T47D (cell line): ENCODE data around the gene TC2N.

Experiments
- DNase-seq, 2 experiments: peaks; one replicate each; pipeline versions ENCODE4 v3.0.0 to v3.0.0-alpha.2; 2011 to 2012; ENCODE audit warnings: low read depth in 1 of 2, low spot score in 1 of 2
- JUND ChIP-seq: IDR thresholded peaks from 2 replicates; pipeline ENCODE4 v1.6.1; 2012; ENCODE audit warnings: low read depth
- in situ Hi-C: cut with HindIII; loops from 2 replicates; pipeline ENCODE4 v1.10.0; 2016; ENCODE audit warnings: low sequenced_read_pairs, low pct_unique_long_range_greater_than_20kb

The TC2N gene

DNA sequence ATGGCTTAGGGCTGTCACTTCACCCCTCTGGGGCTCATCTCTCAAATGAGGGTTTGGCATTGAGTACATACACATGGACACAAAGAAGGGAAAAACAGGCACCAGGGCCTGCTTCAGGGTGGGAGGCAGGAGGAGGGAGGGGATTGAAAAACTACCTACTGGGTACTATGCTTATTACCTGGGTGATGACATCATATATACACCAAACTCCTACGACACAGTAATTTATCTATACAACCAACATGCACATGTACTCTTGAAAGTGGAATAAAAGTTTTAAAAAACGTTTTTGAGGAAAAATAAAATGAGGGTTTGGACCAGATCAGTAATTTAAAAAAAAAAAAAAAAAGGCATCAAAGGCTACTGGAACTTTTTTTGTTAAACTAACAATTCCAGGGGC, 3.6 kb upstream of the TC2N start:
- in situ Hi-C loops = no loop called here

DNA sequence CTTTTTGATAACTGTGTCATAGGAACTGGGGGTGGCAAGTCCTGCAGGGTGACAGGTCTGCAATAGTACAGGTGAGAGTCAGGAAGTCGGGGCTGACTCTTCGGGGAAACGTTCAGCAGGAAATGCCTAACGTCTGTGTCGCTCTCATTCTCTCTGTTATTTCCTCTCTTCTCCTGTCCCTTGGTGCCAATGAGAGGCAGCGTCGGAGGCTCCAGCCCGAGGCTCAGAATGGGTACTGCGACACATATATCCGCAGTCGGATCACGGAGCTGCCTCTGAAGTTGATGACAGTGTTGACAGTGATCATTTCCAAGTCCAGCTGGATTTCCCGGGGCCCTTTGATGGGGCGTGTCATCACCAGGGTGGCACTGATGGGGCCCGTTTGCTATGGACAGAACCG, 2.7 kb upstream of the TC2N start:
- no peak for TF ChIP-seq JUND
- DNase-seq = no peak
- in situ Hi-C loops = no loop called here

More for the DNA sequence above, 3.6 kb upstream of the TC2N start:
- no peak for DNase-seq
- TF ChIP-seq JUND = no peak

DNA sequence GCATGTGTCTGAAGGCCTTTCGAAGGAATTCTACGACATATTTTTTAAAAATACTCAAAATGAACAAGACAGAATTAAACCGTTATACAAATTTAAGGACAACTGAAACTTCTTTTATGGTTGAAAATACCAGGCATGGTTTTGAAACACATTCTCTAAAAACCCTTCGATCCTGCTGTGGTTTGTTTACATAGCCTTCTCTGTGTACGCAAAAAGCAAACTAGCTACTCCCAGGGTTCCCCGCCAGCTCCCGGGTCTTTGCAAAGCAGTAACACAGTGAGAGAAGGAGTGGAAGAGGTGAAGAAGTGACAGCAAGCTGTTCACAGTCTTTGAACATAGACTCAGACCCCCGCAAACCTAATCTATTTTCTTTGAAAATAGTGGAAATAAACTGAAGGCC, 2.2 kb upstream of the TC2N start:
- in situ Hi-C loops = no loop called here
- no peak for TF ChIP-seq JUND
- DNase-seq = peak in 1 of 2 experiments; percentile 32

DNA sequence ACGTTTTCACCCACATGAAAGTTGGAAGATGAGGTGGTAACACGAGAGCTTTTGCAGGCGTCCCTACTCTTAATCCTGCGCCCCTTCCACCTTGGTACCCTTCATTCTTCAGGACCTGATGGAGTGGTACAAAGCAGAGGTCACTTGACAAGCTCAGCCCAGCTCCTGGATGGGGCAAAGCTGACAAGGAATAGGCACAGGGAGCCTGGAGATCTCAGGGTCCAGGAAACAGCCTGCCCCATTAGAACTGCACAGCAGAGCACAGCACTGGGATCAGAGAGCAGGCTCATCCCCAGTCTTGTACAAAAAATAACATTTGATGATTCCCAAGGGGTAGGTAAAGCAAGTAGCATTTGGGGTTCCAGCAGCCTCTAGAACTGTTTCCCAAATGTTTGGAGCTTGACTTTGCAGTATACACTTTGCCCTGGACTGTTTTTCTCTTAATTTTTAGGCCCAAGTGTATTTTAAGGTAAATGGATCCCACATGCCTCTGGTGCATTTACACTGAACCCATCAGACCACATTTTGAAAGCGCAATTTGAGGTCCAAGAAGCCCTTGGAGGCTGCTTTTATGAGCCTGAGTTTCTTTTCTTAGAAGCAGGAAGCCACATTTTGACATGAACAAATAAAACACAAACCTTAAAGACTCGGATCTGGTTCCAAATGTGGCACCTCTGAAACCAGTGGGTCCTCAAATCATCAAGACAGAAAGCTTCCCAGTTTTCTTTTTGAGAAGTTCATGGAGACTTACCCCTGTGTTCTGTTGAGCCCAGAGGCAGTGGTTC, 633 bp downstream of the TC2N start:
- DNase-seq = no peak
- in situ Hi-C loops = no loop called here
- TF ChIP-seq JUND = no peak

DNA sequence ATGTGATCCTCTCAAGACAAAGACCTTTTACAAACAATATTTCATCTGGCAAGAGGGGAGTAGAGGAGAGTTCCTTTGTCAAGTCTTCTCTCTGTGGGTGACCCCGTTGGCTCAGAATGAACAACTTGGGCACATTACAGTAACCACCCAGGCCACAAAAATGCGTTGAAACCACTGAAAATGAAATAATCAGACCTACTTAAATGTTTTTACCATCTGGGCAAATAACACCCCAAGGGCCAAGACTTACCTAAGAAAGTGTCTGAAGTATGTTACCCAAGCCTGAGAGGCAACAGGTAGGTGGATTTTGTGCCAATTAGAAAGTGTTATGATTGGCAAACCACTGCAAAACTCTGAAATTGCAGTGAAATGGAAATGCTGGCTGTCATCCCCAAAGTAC, 1.3 kb downstream of the TC2N start:
- in situ Hi-C loops = no loop called here
- peak in 1 of 2 experiments; percentile 57 for DNase-seq
- TF ChIP-seq JUND = no peak

DNA sequence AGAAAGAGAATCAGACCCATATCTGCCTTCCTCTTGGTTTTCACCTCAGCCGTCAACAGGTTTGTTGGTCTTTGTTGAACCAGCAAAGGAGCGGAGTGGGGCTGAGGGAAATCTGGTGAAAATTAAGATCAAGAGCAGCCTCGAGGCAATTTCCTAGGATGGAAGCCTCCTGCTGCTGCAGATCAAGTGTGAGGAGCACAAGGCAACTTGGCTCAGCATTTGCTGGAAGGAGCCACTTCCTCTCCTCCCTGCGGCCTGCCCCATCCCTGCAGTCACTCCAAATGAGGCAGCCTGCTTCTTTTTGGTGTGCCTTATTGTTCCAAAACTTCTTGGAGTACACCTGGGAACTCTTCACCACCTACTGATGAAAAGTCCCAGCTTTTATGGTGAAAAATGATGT, 4.9 kb downstream of the TC2N start:
- TF ChIP-seq JUND = no peak
- in situ Hi-C loops = no loop called here
- no peak for DNase-seq

DNA sequence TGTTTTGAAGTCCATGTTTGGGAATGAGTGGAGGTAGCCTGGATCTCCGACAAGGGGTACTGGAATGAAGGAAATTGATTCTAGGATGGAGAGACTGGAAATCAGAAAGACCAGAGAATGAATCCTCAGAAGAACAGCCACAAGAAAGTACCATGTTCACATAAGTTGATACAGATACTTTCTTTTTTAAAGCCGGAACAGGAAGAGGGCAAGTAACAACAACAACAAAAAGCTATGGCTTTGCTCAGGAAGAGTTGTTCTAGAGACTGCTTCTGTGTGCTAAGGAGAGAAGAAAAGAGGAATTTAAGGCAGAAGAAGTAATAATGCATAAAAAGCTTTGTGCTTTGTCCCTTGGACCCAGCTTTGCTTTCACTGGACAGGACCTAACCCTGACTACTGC, 6.2 kb downstream of the TC2N start:
- no peak for TF ChIP-seq JUND
- in situ Hi-C loops = no loop called here
- no peak for DNase-seq

DNA sequence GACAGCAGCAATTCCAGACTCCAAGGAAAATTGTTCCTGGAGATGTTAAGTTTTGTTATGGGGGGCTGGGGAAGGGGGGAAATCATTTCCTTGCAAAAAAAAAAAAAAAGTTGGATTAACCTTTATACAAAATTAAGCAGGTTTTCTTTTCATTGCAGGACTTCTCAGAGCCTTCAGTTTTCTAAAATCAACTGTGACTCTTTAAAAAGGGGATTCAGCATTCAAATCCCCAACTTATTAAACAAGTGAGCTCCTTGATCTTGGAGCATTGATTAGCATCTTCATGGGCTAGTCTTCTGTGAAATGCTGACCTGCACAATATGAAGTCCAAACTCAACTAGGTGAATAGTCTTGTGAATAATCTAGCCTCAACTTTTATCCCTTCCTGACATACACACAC, 7.1 kb downstream of the TC2N start:
- in situ Hi-C loops = no loop called here
- TF ChIP-seq JUND = no peak
- no peak for DNase-seq

DNA sequence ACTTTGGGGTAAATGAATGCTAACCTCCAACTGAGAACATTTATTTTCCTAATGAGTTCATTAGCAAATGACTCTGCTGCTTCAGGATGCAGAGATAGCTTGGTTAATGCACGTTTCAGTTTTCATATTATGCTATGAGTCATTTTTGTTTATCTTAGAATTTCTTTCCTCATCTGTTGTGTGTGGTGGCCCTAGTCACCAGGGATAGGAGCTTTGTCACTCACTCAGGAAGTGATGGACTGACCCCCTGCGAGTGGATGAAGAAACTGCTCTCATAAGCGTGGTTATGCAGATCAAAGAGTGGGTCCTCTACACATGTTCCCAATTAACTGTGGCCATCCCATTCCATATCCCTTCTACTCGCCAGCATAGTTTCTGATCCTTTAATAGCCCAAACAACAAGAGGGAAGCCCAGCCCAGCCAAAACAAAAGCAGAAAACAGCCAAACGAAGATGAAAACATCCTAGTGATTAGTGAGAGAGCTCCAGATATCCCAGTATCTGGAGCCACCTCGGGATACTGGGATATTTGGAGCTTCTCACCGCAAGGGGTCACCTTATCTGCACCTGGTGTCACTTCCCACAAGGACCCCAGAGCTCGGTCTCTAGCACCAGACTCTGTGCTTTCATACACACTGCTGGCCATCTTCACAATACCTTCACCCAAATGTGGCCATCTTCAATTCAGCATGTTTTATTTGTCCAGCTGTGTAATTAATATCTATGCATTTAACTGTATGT, 8.6 kb downstream of the TC2N start:
- DNase-seq = peak in 1 of 2 experiments; percentile 53
- TF ChIP-seq JUND = no peak
- in situ Hi-C loops = no loop called here

DNA sequence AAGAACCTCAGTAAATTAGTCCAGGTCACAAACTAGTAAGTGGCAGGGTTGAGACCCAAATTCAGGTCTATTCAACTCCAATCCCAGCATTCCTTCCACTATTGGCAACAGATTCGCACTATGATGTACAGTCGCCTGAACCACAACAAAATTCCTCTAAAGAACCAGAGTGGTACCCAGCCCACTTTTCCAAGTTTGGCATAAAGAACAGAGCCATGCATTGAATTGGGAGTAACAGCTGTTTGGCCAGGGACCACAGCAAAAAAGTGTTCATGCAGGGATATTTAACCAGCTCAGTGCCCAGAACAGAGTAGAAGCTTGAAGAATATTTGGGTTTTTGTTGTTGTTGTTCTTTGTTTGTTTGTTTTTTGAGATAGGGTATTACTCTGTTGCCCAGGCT, 9.7 kb downstream of the TC2N start:
- in situ Hi-C loops = no loop called here
- no peak for DNase-seq
- no peak for TF ChIP-seq JUND

DNA sequence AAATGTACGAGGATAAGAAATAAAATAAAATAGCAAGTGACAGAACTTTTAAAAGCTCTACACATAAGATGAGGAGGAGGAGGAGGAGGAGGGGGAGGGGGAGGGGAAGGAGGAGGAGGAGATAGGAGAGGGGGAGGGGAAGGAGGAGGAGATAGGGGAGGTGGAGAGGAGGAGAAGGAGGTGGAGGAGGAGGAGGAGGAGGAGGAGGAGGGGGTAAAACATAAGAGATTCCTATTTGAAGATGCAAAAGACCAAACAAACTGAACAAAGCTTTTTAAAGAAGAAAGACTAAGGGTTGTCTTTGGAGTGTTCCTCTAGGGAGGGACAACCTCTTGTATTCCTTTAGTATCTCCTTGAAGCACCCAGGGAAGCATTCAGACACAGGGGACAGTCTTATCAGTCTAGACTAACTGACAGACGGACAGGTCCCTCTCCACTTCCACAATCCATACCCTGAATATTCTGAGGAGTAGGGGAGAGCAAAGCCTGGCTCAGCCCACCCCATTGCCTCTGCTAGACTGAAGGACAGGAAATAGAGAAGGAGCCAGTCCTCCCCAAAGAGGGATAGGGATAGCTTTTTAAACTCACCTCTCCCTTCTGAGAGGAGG, 12.9 kb downstream of the TC2N start:
- in situ Hi-C loops = no loop called here
- no peak for DNase-seq
- no peak for TF ChIP-seq JUND

DNA sequence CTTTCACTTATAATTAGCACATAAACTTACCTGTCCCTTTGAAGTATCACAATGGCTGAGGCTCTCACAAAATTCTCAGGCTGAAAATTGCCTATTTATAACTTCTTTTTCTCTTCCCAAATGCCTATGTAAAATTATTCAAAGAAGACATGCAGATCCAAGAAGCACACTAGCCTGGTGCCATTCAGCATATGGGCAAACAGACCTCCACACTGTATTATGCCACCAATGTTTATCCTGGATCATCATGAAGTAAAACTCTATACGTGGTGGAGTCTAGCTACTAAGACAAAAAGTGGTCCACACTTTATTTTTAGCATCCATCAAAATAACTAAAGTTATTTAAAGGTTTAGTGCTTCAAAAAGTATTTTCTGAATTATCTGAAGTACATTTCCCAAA, 15.8 kb downstream of the TC2N start:
- in situ Hi-C loops = no loop called here
- no peak for TF ChIP-seq JUND
- no peak for DNase-seq

DNA sequence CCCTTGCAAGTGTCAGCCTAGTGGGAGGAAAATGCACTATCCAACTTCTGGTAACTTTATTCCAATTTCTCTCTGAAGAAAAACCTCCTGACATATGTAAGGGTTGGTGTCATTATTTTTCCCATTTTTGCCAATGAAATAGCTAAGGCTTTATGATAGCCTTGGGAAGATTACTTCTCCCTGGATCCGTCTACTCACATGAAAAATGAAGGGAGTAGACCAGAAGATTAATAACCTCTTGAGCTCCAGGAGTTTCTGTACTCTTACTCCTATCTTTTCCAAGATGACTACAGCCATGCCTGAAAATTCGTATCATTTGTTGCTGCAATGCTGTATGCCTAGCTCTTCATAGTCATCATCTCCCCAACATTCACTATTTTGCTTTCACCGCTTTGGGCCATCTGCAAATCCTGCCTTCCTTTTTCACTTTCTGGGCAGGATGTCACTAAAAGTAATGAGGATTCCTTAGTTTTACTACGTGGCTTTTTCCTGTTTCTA, 18.8 kb downstream of the TC2N start:
- no peak for DNase-seq
- no peak for TF ChIP-seq JUND

More for the DNA sequence above, 18.8 kb downstream of the TC2N start:
- in situ Hi-C loops = no loop called here
